Activated B cell treated with CpG ODN at 0.5 μM for 24 hours (primary cell): ENCODE data around the gene CYBA. TPM values are rescaled to one million over a fixed set of nuclear protein-coding genes. Genes with fewer than 3 reads are reported as not detected.

Experiments
- ATAC-seq: fragments of 200-7000 bp; cut with Tn5 transposase; one replicate; pipeline ENCODE4 v1.10.0; 2021; ENCODE audit warnings: low read depth, mild to moderate bottlenecking, moderate library complexity
- CTCF ChIA-PET: fragments of 350-600 bp; sonication (Branson Sonifier 250); formaldehyde crosslinking; loops from one replicate; lab custom pipeline; 2021; ENCODE audit warnings: antibody characterized with exemption; lab: Charles Lee
- POLR2A ChIA-PET: fragments of 350-600 bp; sonication (Branson Sonifier 250); formaldehyde crosslinking; loops from one replicate; lab custom pipeline; 2021; ENCODE audit warnings: antibody characterized with exemption; lab: Charles Lee
- DNase-seq: peaks from one replicate; pipeline ENCODE4 v3.0.0; 2022
- H3K27ac Mint-ChIP-seq: one replicate; pipeline ENCODE4 v1.8.0; 2020; ENCODE audit warnings: mixed read lengths
- H3K27me3 Mint-ChIP-seq: one replicate; pipeline ENCODE4 v1.8.0; 2021; ENCODE audit warnings: mixed read lengths
- H3K36me3 Mint-ChIP-seq: one replicate; pipeline ENCODE4 v1.8.0; 2021; ENCODE audit warnings: low read depth, mixed read lengths
- H3K4me1 Mint-ChIP-seq: one replicate; pipeline ENCODE4 v1.8.0; 2021; ENCODE audit warnings: mixed read lengths
- H3K4me3 Mint-ChIP-seq: one replicate; pipeline ENCODE4 v1.8.0; 2020; ENCODE audit warnings: mild to moderate bottlenecking, mixed read lengths
- H3K9me3 Mint-ChIP-seq: one replicate; pipeline ENCODE4 v1.8.0; 2020; ENCODE audit warnings: mixed read lengths
- intact Hi-C: fragments of 100-400 bp; cut with micrococcal nuclease; formaldehyde crosslinking; loops from one replicate; pipeline ENCODE4 v1.15.1; 2024
- total RNA-seq: library from RNA; stranded (reverse); gene quantifications from 2 replicates; pipeline ENCODE4 v1.2.3, GENCODE V29; 2022
- TF ChIP-seq, protein P1 (sequence below): fragments of 200-600 bp; IDR thresholded peaks from one replicate; pipeline ENCODE4 v1.8.0; 2022; ENCODE audit warnings: antibody characterized with exemption, mild to moderate bottlenecking

The CYBA gene
- total RNA-seq, 1 donor from 2014 or later, result 456 TPM

DNA sequence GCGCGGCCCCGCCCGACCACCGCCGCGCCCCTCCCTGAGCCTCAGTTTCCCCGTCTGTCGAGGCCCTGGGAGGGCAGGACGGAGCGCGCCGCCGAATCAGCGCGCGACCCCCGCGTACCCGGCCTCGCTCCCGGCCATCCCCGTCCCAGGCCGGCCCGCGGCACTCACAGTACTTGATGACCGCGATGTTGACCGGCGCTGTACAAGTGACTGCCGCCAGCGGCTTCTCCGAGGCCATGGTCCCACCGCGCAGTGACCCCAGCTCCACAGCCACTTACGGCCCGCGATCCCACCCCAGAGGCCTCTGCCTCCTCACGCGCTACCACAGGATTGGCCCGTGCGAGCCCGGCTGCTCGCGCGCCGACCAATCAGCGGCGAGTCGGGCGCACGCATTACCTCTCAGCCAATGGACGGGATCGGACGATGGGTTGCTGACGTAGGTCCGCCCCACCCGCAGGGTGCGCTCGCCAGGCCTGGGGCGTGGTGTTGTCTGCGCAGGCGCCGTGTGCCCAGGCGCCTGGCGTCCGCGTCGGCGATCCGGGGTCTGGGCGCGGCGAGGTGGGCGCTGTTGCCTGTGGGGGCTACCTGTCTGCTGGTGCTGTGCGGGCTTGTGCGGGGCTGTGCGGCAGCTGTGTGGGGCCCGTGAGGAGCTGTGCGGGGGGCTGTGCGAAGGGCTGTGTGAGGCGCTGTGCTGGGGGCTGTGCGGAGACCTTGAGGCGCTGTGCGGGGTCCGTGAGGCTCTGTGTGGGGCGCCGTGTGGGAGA, 12.2 kb upstream of the CYBA start, which contains the start of gene MVD:
Gene MVD (minus strand): TSS at position 249 of the 764 bp plus-strand sequence. CDS start 11 bp downstream, at position 238.
- ChIA-PET CTCF (no interaction called here), POLR2A (interaction anchor here (0.5 to 3.5 kb wide), 14 partner anchors 9 to 163 kb away, joined by 3 to 32 read pairs (median 5); partner anchors contain the start of genes APRT, CTU2, CYBA and RNF166)
- Mint-ChIP-seq H3K36me3 (peaks cover 16% of the 10 kb centered on the region), H3K27me3 (no peaks in the 10 kb centered on the region), H3K4me1 (peaks cover 31% of the 10 kb centered on the region), H3K27ac (peak within 1 kb of the TSS; percentile 90), H3K4me3 (peak within 1 kb of the TSS; percentile 94), H3K9me3 (no peaks in the 10 kb centered on the region)
- ATAC-seq (peak; percentile 94), DNase-seq (peak; percentile 89)
- TF ChIP-seq, protein P1, sequence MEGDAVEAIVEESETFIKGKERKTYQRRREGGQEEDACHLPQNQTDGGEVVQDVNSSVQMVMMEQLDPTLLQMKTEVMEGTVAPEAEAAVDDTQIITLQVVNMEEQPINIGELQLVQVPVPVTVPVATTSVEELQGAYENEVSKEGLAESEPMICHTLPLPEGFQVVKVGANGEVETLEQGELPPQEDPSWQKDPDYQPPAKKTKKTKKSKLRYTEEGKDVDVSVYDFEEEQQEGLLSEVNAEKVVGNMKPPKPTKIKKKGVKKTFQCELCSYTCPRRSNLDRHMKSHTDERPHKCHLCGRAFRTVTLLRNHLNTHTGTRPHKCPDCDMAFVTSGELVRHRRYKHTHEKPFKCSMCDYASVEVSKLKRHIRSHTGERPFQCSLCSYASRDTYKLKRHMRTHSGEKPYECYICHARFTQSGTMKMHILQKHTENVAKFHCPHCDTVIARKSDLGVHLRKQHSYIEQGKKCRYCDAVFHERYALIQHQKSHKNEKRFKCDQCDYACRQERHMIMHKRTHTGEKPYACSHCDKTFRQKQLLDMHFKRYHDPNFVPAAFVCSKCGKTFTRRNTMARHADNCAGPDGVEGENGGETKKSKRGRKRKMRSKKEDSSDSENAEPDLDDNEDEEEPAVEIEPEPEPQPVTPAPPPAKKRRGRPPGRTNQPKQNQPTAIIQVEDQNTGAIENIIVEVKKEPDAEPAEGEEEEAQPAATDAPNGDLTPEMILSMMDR, result no peak
- intact Hi-C loops, result loop anchor here (1.0 to 5.0 kb wide), 6 partner anchors 12 to 119 kb away; partner anchors contain the start of genes CYBA and SNAI3

DNA sequence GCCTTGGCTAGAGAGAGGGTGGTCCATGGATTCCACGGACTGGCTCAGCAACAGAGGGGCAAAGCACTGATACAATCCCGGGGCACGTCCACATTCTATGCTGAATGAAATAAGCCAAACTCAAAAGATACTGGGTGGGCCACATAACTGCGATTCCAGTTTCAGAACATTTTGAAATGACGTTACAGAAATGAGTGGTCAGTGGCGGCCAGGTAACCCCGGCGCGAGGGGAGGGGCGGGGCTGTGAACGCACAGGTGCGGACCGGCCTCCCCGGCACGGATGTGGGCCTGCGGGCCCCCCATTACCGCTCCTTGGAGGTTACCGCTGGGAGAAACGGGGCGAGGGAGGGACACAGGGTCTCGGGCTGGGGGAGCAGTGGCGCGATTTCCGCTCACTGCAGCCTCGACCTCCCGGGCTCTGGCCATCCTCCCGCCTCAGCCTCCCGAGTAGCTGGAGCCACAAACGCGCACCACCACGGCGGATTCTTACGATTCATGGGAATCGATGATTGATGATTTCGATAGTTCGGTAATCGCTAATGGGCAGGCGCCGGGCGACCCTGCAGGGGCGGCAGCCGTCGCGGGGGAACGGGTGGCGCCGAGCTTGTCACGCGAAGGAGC, 11.5 kb upstream of the CYBA start:
- Mint-ChIP-seq H3K4me3 (peak overlapping the region; percentile 89), H3K36me3 (peaks cover 16% of the 10 kb centered on the region), H3K27me3 (no peaks in the 10 kb centered on the region), H3K27ac (peak overlapping the region; percentile 75), H3K4me1 (peaks cover 31% of the 10 kb centered on the region), H3K9me3 (no peaks in the 10 kb centered on the region)
- TF ChIP-seq, protein P1, result no peak
- ATAC-seq (peak; percentile 0), DNase-seq (no peak)
- ChIA-PET CTCF (no interaction called here), POLR2A (interaction anchor here (0.5 to 3.5 kb wide), 11 partner anchors 9 to 164 kb away, joined by 3 to 32 read pairs (median 5); partner anchors contain the start of genes APRT and CYBA)
- intact Hi-C loops, result loop anchor here (2.0 to 5.0 kb wide), 2 partner anchors 38 to 120 kb away; no protein-coding TSS in a partner anchor

DNA sequence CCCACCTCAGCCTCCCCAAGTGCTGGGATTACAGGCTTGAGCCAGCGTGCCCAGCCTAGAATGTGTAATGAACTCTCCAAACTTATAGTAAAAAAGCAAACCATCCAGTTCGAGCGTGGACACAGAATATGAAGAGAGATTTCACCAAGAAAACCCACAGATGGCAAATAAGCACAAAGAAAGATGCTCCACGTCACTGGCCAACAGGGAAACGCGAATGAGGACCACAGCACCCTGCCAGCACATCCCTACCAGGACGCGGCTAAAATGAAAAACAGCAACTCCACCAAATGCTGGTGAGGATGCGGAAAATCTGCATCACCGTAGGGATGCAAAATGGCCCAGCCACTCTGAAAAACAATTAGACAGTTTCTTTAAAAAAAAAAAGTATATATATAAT, 10.6 kb upstream of the CYBA start:
- CTCF ChIA-PET, result no interaction called here
- intact Hi-C loops, result loop anchor here (5.0 kb wide), 1 partner anchor 121 kb away; no protein-coding TSS in a partner anchor
- no peak for ATAC-seq
- POLR2A ChIA-PET, result interaction anchor here (1.1 to 1.6 kb wide), 2 partner anchors 9 to 24 kb away, joined by 4 read pairs; no protein-coding TSS in a partner anchor
- peak overlapping the region; percentile 59 for H3K27ac Mint-ChIP-seq
- H3K36me3 Mint-ChIP-seq, result peaks cover 20% of the 10 kb centered on the region
- peaks cover 31% of the 10 kb centered on the region for H3K4me1 Mint-ChIP-seq
- no peaks in the 10 kb centered on the region for H3K27me3 Mint-ChIP-seq
- TF ChIP-seq, protein P1, result no peak
- H3K4me3 Mint-ChIP-seq, result peak overlapping the region; percentile 44
- DNase-seq, result no peak
- no peaks in the 10 kb centered on the region for H3K9me3 Mint-ChIP-seq

GRCh38 chr16:88659160-88659559, 8.3 kb upstream of the CYBA start:
- Mint-ChIP-seq H3K9me3 (no peaks in the 10 kb centered on the region), H3K4me1 (peaks cover 22% of the 10 kb centered on the region), H3K27ac (no peak overlapping the region), H3K4me3 (no peak overlapping the region), H3K36me3 (peaks cover 35% of the 10 kb centered on the region), H3K27me3 (no peaks in the 10 kb centered on the region)
- ATAC-seq (no peak), DNase-seq (no peak)
- TF ChIP-seq, protein P1, result no peak
- intact Hi-C loops, result no loop called here
- ChIA-PET POLR2A (no interaction called here), CTCF (no interaction called here)
